H9 (cell line): ENCODE results near the gene C14orf39. TPM values are rescaled to one million over a fixed set of nuclear protein-coding genes. Genes with fewer than 3 reads are reported as not detected.

ENCODE experiments used
- DNase-seq: peaks from one replicate; pipeline ENCODE4 v3.0.0-alpha.2; 2017
- H2AFZ ChIP-seq: one replicate; pipeline ENCODE4 v1.6.1; 2013; ENCODE audit warnings: mild to moderate bottlenecking, low read length, control low read depth, moderate library complexity
- H2AK5ac ChIP-seq: 2 replicates; pipeline ENCODE4 v1.6.1; 2013; ENCODE audit warnings: low read length, control low read depth, mixed read lengths; ENCODE audit not compliant: insufficient read length
- H2BK120ac ChIP-seq: one replicate; pipeline ENCODE4 v1.6.1; 2013; ENCODE audit warnings: low read depth, mild to moderate bottlenecking, low read length, control low read depth, inconsistent platforms; ENCODE audit not compliant: poor library complexity, severe bottlenecking
- H2BK12ac ChIP-seq: 2 replicates; pipeline ENCODE4 v1.6.1; 2013; ENCODE audit warnings: low read length, control low read depth, mixed read lengths, low read depth; ENCODE audit not compliant: insufficient read length
- H2BK15ac ChIP-seq: 2 replicates; pipeline ENCODE4 v1.6.1; 2013; ENCODE audit warnings: low read depth, low read length, control low read depth
- H2BK20ac ChIP-seq: one replicate; pipeline ENCODE4 v1.6.1; 2013; ENCODE audit warnings: low read depth, mild to moderate bottlenecking, low read length, control low read depth, inconsistent platforms; ENCODE audit not compliant: poor library complexity, severe bottlenecking
- H2BK5ac ChIP-seq: 2 replicates; pipeline ENCODE4 v1.6.1; 2013; ENCODE audit warnings: low read length, control low read depth, mixed read lengths; ENCODE audit not compliant: insufficient read length
- H3K14ac ChIP-seq: 2 replicates; pipeline ENCODE4 v1.6.1; 2013; ENCODE audit warnings: low read length, control low read depth; ENCODE audit not compliant: insufficient read depth
- H3K18ac ChIP-seq: 2 replicates; pipeline ENCODE4 v1.6.1; 2013; ENCODE audit warnings: low read depth, mild to moderate bottlenecking, mixed read lengths, low read length, control low read depth; ENCODE audit not compliant: insufficient read length
- H3K23ac ChIP-seq: 2 replicates; pipeline ENCODE4 v1.6.1; 2013; ENCODE audit warnings: low read length, control low read depth, mixed read lengths, low read depth; ENCODE audit not compliant: insufficient read length
- H3K23me2 ChIP-seq: 2 replicates; pipeline ENCODE4 v1.6.1; 2013; ENCODE audit warnings: low read depth, mild to moderate bottlenecking, mixed read lengths, low read length, control low read depth; ENCODE audit not compliant: insufficient read length, poor library complexity, severe bottlenecking
- H3K27ac ChIP-seq: 2 replicates; pipeline ENCODE4 v1.5.1; 2013; ENCODE audit warnings: low read length, control low read depth, mixed read lengths, low read depth; ENCODE audit not compliant: insufficient read length
- H3K27me3 ChIP-seq: 2 replicates; pipeline ENCODE4 v1.6.1; 2013; ENCODE audit warnings: low read length, control low read depth, inconsistent platforms; ENCODE audit not compliant: insufficient read depth
- H3K4ac ChIP-seq: 2 replicates; pipeline ENCODE4 v1.6.1; 2013; ENCODE audit warnings: low read depth, mild to moderate bottlenecking, control low read depth, inconsistent platforms, low read length, moderate library complexity
- H3K4me1 ChIP-seq: 2 replicates; pipeline ENCODE4 v1.6.1; 2013; ENCODE audit warnings: low read length, control low read depth, inconsistent platforms; ENCODE audit not compliant: insufficient read depth
- H3K4me2 ChIP-seq: 2 replicates; pipeline ENCODE4 v1.6.1; 2013; ENCODE audit warnings: low read length, control low read depth, mixed read lengths; ENCODE audit not compliant: insufficient read length, insufficient read depth
- H3K56ac ChIP-seq: 2 replicates; pipeline ENCODE4 v1.6.1; 2013; ENCODE audit warnings: low read depth, mild to moderate bottlenecking, mixed read lengths, low read length, control low read depth; ENCODE audit not compliant: insufficient read length
- H3K79me1 ChIP-seq: 2 replicates; pipeline ENCODE4 v1.6.1; 2013; ENCODE audit warnings: low read depth, mild to moderate bottlenecking, moderate library complexity, low read length, control low read depth, inconsistent platforms; ENCODE audit not compliant: insufficient read depth, poor library complexity, severe bottlenecking
- H3K79me2 ChIP-seq: 2 replicates; pipeline ENCODE4 v1.6.1; 2013; ENCODE audit warnings: low read length, control low read depth, inconsistent platforms; ENCODE audit not compliant: insufficient read depth
- H3K9ac ChIP-seq: 2 replicates; pipeline ENCODE4 v1.6.1; 2013; ENCODE audit warnings: low read length, control low read depth, mixed read lengths; ENCODE audit not compliant: insufficient read length; ENCODE audit errors: extremely low read depth
- H3K9me3 ChIP-seq: one replicate; pipeline ENCODE4 v1.6.1; 2013; ENCODE audit warnings: low read depth, low read length, inconsistent platforms; ENCODE audit not compliant: control insufficient read depth
- H3T11ph ChIP-seq: one replicate; pipeline ENCODE4 v1.6.1; 2013; ENCODE audit warnings: mild to moderate bottlenecking, low read length, control low read depth, inconsistent platforms
- H4K20me1 ChIP-seq: one replicate; pipeline ENCODE4 v1.6.1; 2013; ENCODE audit not compliant: control insufficient read depth, insufficient read length, insufficient read depth
- H4K5ac ChIP-seq: 2 replicates; pipeline ENCODE4 v1.6.1; 2013; ENCODE audit warnings: low read depth, mild to moderate bottlenecking, mixed read lengths, low read length, control low read depth; ENCODE audit not compliant: insufficient read length
- H4K8ac ChIP-seq: replicated peaks from 2 replicates; pipeline ENCODE4 v1.6.1; 2013; ENCODE audit warnings: low read length, control low read depth, mixed read lengths, low read depth; ENCODE audit not compliant: insufficient read length
- H4K91ac ChIP-seq: 2 replicates; pipeline ENCODE4 v1.6.1; 2013; ENCODE audit warnings: low read depth, mild to moderate bottlenecking, moderate library complexity, mixed read lengths, low read length, control low read depth; ENCODE audit not compliant: insufficient read length
- H3K27ac Mint-ChIP-seq, 3 experiments: 2 replicates in 2 of 3; 3 replicates in 1 of 3; pipeline ENCODE4 v1.8.0; 2020 to 2021; ENCODE audit warnings: mixed read lengths in 3 of 3, mild to moderate bottlenecking in 1 of 3, moderate library complexity in 1 of 3
- H3K27me3 Mint-ChIP-seq: 2 replicates; pipeline ENCODE4 v1.8.0; 2021; ENCODE audit warnings: low read depth, mild to moderate bottlenecking, moderate library complexity, mixed read lengths
- H3K36me3 Mint-ChIP-seq, 3 experiments: 2 replicates in 2 of 3; 3 replicates in 1 of 3; pipeline ENCODE4 v1.8.0; 2020 to 2021; ENCODE audit warnings: low read depth in 3 of 3, mixed read lengths in 3 of 3; ENCODE audit not compliant: insufficient read depth in 1 of 3
- H3K4me1 Mint-ChIP-seq, 2 experiments: 2 replicates each; pipeline ENCODE4 v1.8.0; 2020; ENCODE audit warnings: mixed read lengths in 2 of 2
- H3K4me3 Mint-ChIP-seq, 2 experiments: 2 replicates in 1 of 2; 3 replicates in 1 of 2; pipeline ENCODE4 v1.8.0; 2020 to 2021; ENCODE audit warnings: mild to moderate bottlenecking in 2 of 2, mixed read lengths in 2 of 2, moderate library complexity in 1 of 2
- H3K9me3 Mint-ChIP-seq, 2 experiments: 2 replicates in 1 of 2; 3 replicates in 1 of 2; pipeline ENCODE4 v1.8.0; 2020; ENCODE audit warnings: mild to moderate bottlenecking in 2 of 2, mixed read lengths in 2 of 2, moderate library complexity in 1 of 2
- WGBS: extraction: QIAGEN DNeasy Blood & Tissue Kit; methylation state at CpG from one replicate; pipeline ENCODE4 v1.1.7; 2013; ENCODE audit warnings: missing lambda C conversion rate, low lambda C conversion rate, mixed read lengths; ENCODE audit not compliant: insufficient read length; ENCODE audit errors: extremely low coverage; 5-methylcytosine and 5-hydroxymethylcytosine counted together
- total RNA-seq: library from RNA; stranded (reverse); gene quantifications from 2 replicates; pipeline ENCODE4 v1.2.1, GENCODE V29; 2021
- TF ChIP-seq, protein P1 (sequence below): fragments of 200-600 bp; sonication (generic); conservative IDR thresholded peaks from 3 replicates; pipeline ENCODE4 v1.8.0; 2021; ENCODE audit warnings: antibody characterized with exemption, mild to moderate bottlenecking

C14orf39 gene
- total RNA-seq, 1 experiment from 2014 or later, result 1.8 TPM

GRCh38 chr14:60508707-60509437 lies 23.0 kb upstream of the C14orf39 start, which contains the start of gene SIX6:
Gene SIX6, plus strand, starts transcription at chr14:60509146. Its CDS starts 253 bp downstream, at chr14:60509399.
- no peak within 1 kb of the TSS for H2BK20ac ChIP-seq
- H3K27ac Mint-ChIP-seq, result peak within 1 kb of the TSS in 1 of 3 experiments; percentile 40; a peak in 1 of 7 replicates
- H2BK12ac ChIP-seq, result no peak within 1 kb of the TSS
- H3K36me3 Mint-ChIP-seq, result no peaks in the 10 kb centered on the region
- H3K4ac ChIP-seq, result no peak within 1 kb of the TSS
- no peaks in the 10 kb centered on the region for H3K79me1 ChIP-seq
- no peak within 1 kb of the TSS for H4K5ac ChIP-seq
- no CpG with 5 or more reads among the region's 55 CpGs for WGBS
- H2AK5ac ChIP-seq, result no peak within 1 kb of the TSS
- no peak within 1 kb of the TSS for H4K91ac ChIP-seq
- no peak within 1 kb of the TSS for H2AFZ ChIP-seq
- H2BK15ac ChIP-seq, result no peak within 1 kb of the TSS
- peaks cover 79% of the 10 kb centered on the region for H3K27me3 ChIP-seq
- H2BK120ac ChIP-seq, result no peak within 1 kb of the TSS
- H3K79me2 ChIP-seq, result no peaks in the 10 kb centered on the region
- TF ChIP-seq, protein P1, sequence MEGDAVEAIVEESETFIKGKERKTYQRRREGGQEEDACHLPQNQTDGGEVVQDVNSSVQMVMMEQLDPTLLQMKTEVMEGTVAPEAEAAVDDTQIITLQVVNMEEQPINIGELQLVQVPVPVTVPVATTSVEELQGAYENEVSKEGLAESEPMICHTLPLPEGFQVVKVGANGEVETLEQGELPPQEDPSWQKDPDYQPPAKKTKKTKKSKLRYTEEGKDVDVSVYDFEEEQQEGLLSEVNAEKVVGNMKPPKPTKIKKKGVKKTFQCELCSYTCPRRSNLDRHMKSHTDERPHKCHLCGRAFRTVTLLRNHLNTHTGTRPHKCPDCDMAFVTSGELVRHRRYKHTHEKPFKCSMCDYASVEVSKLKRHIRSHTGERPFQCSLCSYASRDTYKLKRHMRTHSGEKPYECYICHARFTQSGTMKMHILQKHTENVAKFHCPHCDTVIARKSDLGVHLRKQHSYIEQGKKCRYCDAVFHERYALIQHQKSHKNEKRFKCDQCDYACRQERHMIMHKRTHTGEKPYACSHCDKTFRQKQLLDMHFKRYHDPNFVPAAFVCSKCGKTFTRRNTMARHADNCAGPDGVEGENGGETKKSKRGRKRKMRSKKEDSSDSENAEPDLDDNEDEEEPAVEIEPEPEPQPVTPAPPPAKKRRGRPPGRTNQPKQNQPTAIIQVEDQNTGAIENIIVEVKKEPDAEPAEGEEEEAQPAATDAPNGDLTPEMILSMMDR, result no peak; the same call in 2 of the 3 replicates
- H3K4me1 ChIP-seq, result peaks cover 4% of the 10 kb centered on the region; the same call in 1 of the 2 replicates
- peaks cover 100% of the 10 kb centered on the region for H3K27me3 Mint-ChIP-seq
- H3K9ac ChIP-seq, result no peak within 1 kb of the TSS
- peak; percentile 91 for DNase-seq
- peak within 1 kb of the TSS; percentile 83 for H3K4me2 ChIP-seq
- no peak within 1 kb of the TSS for H3K23ac ChIP-seq
- no peak within 1 kb of the TSS for H3K27ac ChIP-seq
- H2BK5ac ChIP-seq, result no peak within 1 kb of the TSS
- H3K23me2 ChIP-seq, result peaks cover 16% of the 10 kb centered on the region
- H4K8ac ChIP-seq, result no peak within 1 kb of the TSS
- no peak within 1 kb of the TSS for H3T11ph ChIP-seq
- H3K18ac ChIP-seq, result no peak within 1 kb of the TSS
- no peaks in the 10 kb centered on the region for H3K9me3 ChIP-seq
- peaks cover 4% of the 10 kb centered on the region for H4K20me1 ChIP-seq
- no peak within 1 kb of the TSS for H3K56ac ChIP-seq
- H3K9me3 Mint-ChIP-seq, result peaks cover 3 to 10% of the 10 kb centered on the region in 2 experiments; a peak in 1 of 5 replicates
- no peak within 1 kb of the TSS for H3K14ac ChIP-seq
- H3K4me3 Mint-ChIP-seq, result peak within 1 kb of the TSS; percentile 47 to 85
- peaks cover 36 to 60% of the 10 kb centered on the region in 2 experiments for H3K4me1 Mint-ChIP-seq
